Measurements from ENCODE around the gene C6orf132. TPM values are rescaled to one million over a fixed set of nuclear protein-coding genes. Genes with fewer than 3 reads are reported as not detected.
A peak's percentile ranks its signal among the peaks of the same experiment; 100 is the strongest.

The C6orf132 gene
- total RNA-seq, 2 donors from 2014 or later, result 22.1 to 26.0 TPM

- no peak overlapping the region for H3K4me3 ChIP-seq
- peaks cover 56% of the 10 kb centered on the region for H3K4me1 ChIP-seq
These were observed 5.1 kb downstream of the C6orf132 start for GRCh38 chr6:42137194-42137753.

DNA sequence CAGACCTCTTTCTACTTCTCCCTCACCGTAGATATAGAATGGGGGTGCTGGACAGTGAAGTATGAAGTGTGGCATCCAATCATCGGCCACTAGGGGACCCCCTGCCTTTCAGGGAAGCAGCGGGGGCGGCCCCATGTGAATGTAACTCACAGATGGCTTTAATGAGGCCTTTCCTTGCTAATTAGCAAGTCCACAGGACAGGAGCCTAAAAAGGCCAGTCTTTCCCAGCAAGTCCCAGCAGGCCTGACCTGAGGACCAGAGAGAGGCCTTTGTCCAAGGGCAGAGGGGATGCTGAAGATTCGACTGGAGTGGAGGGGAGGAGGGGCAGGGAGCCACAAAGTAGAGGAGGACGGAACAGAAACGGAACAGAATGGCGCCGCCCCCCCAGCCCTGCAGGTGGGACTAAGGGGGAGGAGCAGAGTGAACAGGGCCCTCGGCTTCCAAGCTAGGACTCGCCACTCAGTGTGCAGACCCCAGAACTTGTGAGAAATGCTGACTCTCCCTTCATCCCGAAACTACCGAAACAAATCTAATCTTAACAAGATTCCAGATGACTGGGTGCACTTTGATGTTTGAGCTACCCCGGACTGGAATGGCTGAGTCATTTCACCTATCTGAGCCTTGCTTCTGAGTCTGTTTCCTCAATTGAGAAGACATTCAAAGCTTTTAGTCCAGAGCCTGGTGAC lies 5.8 kb downstream of the C6orf132 start:
- no peak overlapping the region for H3K4me3 ChIP-seq
- no peaks in the 10 kb centered on the region for H3K27me3 ChIP-seq
- intact Hi-C loops (cut with DNase I), result no loop called here
- H3K27ac ChIP-seq, result peak overlapping the region in 3 of 4 donors; percentile 42 to 73 (median 71)
- TF ChIP-seq CTCF (IDR thresholded peaks at IDR 0.05) (no peak), POLR2A (IDR thresholded peaks at IDR 0.05) (no peak)
- 58 to 60% methylated on average over 13 to 14 of the region's 14 CpGs for WGBS, 2 donors
- H3K9me3 ChIP-seq, result no peaks in the 10 kb centered on the region
- peaks cover 56% of the 10 kb centered on the region for H3K4me1 ChIP-seq
- peaks cover 0 to 1% of the 10 kb centered on the region in 2 donors for H3K36me3 ChIP-seq (replicated peaks in 1 of 2; ENCODE audit: insufficient read depth in 1 of 2, low read depth in 2 of 2)
- DNase-seq (peak in 1 of 4 donors; percentile 24), ATAC-seq (peak; percentile 36)

More at GRCh38 chr6:42137194-42137753, 5.1 kb downstream of the C6orf132 start:
- Histone ChIP-seq H3K36me3 (replicated peaks in 1 of 2; ENCODE audit: insufficient read depth in 1 of 2, low read depth in 2 of 2) (peaks cover 0 to 1% of the 10 kb centered on the region in 2 donors), H3K27ac (peak overlapping the region in 3 of 4 donors; percentile 42 to 73 (median 71)), H3K27me3 (no peaks in the 10 kb centered on the region), H3K9me3 (no peaks in the 10 kb centered on the region)
- ATAC-seq (peak; percentile 31), DNase-seq (peak; percentile 36 to 64 (median 42))
- WGBS, 2 donors, result 37 to 41% methylated on average over 6 to 7 of the region's 7 CpGs
- TF ChIP-seq POLR2A (IDR thresholded peaks at IDR 0.05), result no peak
- TF ChIP-seq CTCF (IDR thresholded peaks at IDR 0.05), result no peak
- intact Hi-C loops (cut with DNase I), result no loop called here

GRCh38 chr6:42135722-42136121 lies 6.7 kb downstream of the C6orf132 start:
- 80 to 84% methylated on average over 2 of the region's 2 CpGs for WGBS, 2 donors
- TF ChIP-seq POLR2A (IDR thresholded peaks at IDR 0.05) (no peak), CTCF (IDR thresholded peaks at IDR 0.05) (no peak)
- intact Hi-C loops (cut with DNase I), result no loop called here
- H3K36me3 ChIP-seq (replicated peaks in 1 of 2; ENCODE audit: insufficient read depth in 1 of 2, low read depth in 2 of 2), result peaks cover 0 to 1% of the 10 kb centered on the region in 2 donors
- H3K27ac ChIP-seq, result no peak overlapping the region
- ATAC-seq (no peak), DNase-seq (no peak)
- H3K9me3 ChIP-seq, result no peaks in the 10 kb centered on the region
- H3K4me3 ChIP-seq, result no peak overlapping the region
- peaks cover 47% of the 10 kb centered on the region for H3K4me1 ChIP-seq
- no peaks in the 10 kb centered on the region for H3K27me3 ChIP-seq

DNA sequence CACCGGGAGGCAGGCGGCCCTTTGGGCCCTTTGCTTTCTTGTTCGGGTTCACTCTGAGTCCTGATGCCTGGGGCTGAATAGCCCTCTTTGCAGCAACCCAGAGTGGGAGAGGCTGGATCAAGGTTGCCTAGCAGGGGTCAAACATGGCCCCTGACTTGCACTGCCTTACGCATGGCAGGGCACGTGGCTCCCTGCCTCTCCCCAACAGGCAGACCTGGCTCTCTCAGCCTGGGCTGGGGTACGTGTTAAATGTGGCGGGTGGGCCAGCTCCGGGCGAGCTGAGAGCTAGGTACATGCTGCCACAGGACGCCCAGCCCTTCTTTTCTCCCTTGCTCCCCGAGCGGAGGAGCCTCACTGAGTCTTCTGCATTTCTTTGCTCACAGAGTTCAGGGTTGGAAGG lies 7.3 kb downstream of the C6orf132 start:
- ATAC-seq (no peak), DNase-seq (no peak)
- TF ChIP-seq CTCF (IDR thresholded peaks at IDR 0.05), result no peak
- no peak for TF ChIP-seq POLR2A (IDR thresholded peaks at IDR 0.05)
- peaks cover 0 to 1% of the 10 kb centered on the region in 2 donors for H3K36me3 ChIP-seq (replicated peaks in 1 of 2; ENCODE audit: insufficient read depth in 1 of 2, low read depth in 2 of 2)
- intact Hi-C loops (cut with DNase I), result no loop called here
- 87 to 90% methylated on average over 6 to 12 of the region's 12 CpGs for WGBS, 2 donors
- H3K4me1 ChIP-seq, result peaks cover 41% of the 10 kb centered on the region
- no peaks in the 10 kb centered on the region for H3K27me3 ChIP-seq
- no peak overlapping the region for H3K27ac ChIP-seq
- H3K4me3 ChIP-seq, result no peak overlapping the region
- no peaks in the 10 kb centered on the region for H3K9me3 ChIP-seq

Measured in body of pancreas (tissue), 4 donors.